HepG2 (cell line): ENCODE data around the gene TCFL5. TPM values are rescaled to one million over a fixed set of nuclear protein-coding genes. Genes with fewer than 3 reads are reported as not detected.

Experiments
- AKAP8 ChIP-seq: sonication (generic); formaldehyde crosslinking; IDR thresholded peaks from 2 replicates; pipeline ENCODE4 v1.5.1; 2020; ENCODE audit warnings: mild to moderate bottlenecking, missing genetic modification reagents
- ATF2 ChIP-seq: sonication (generic); formaldehyde crosslinking; IDR thresholded peaks from 2 replicates; pipeline ENCODE4 v1.4.0; 2020; ENCODE audit warnings: missing genetic modification reagents
- CHD4 ChIP-seq: fragments of 200-600 bp; sonication (generic); IDR thresholded peaks from 2 replicates; pipeline ENCODE4 v1.7.0; 2017; ENCODE audit warnings: mild to moderate bottlenecking, low read length, borderline replicate concordance
- FOXC1 ChIP-seq: sonication (generic); formaldehyde crosslinking; IDR thresholded peaks from 2 replicates; pipeline ENCODE4 v1.8.0; 2022; ENCODE audit warnings: mild to moderate bottlenecking, missing genetic modification reagents, borderline replicate concordance
- HDAC6 ChIP-seq: fragments of 200-600 bp; sonication (generic); IDR thresholded peaks from 2 replicates; pipeline ENCODE4 v1.7.0; 2017; ENCODE audit warnings: mild to moderate bottlenecking, antibody characterized with exemption, low read length, low read depth
- POGK ChIP-seq: sonication (generic); formaldehyde crosslinking; conservative IDR thresholded peaks from 2 replicates; pipeline ENCODE4 v1.8.0; 2022; ENCODE audit warnings: mild to moderate bottlenecking, moderate library complexity, missing genetic modification reagents
- PRMT3 ChIP-seq: sonication (generic); formaldehyde crosslinking; IDR thresholded peaks from 2 replicates; pipeline ENCODE4 v1.8.1; 2022; ENCODE audit warnings: low read depth, mild to moderate bottlenecking, moderate library complexity, missing genetic modification reagents, borderline replicate concordance
- RBAK ChIP-seq: sonication (generic); formaldehyde crosslinking; IDR thresholded peaks from 2 replicates; pipeline ENCODE4 v1.5.1; 2020; ENCODE audit warnings: mild to moderate bottlenecking, missing genetic modification reagents
- RFX3 ChIP-seq: IDR thresholded peaks from 2 replicates; pipeline ENCODE4 v1.6.1; 2016; ENCODE audit warnings: missing biosample characterization, missing genetic modification reagents
- RFXANK ChIP-seq: IDR thresholded peaks from 2 replicates; pipeline ENCODE4 v1.6.1; 2016
- SNAPC5 ChIP-seq: sonication (generic); formaldehyde crosslinking; IDR thresholded peaks from 2 replicates; pipeline ENCODE4 v1.8.1; 2023; ENCODE audit warnings: mild to moderate bottlenecking, missing genetic modification reagents, borderline replicate concordance
- SNRNP70 ChIP-seq: fragments of 200-400 bp; formaldehyde crosslinking; IDR thresholded peaks from 2 replicates; pipeline ENCODE4 v1.6.1; 2017; ENCODE audit warnings: mild to moderate bottlenecking, low read depth, low read length, moderate library complexity
- UBTF ChIP-seq: sonication (generic); formaldehyde crosslinking; IDR thresholded peaks from 2 replicates; pipeline ENCODE4 v1.4.0; 2020; ENCODE audit warnings: mild to moderate bottlenecking, missing genetic modification reagents
- WIZ ChIP-seq: sonication (generic); formaldehyde crosslinking; IDR thresholded peaks from 2 replicates; pipeline ENCODE4 v1.5.1; 2020; ENCODE audit warnings: mild to moderate bottlenecking, missing genetic modification reagents
- ZBTB46 ChIP-seq: sonication (generic); formaldehyde crosslinking; IDR thresholded peaks from 2 replicates; pipeline ENCODE4 v1.4.0; 2020; ENCODE audit warnings: mild to moderate bottlenecking, missing genetic modification reagents, borderline replicate concordance
- ZGPAT ChIP-seq: IDR thresholded peaks from 2 replicates; pipeline ENCODE4 v1.6.1; 2016; ENCODE audit warnings: mild to moderate bottlenecking
- ZMYM2 ChIP-seq: sonication (generic); formaldehyde crosslinking; IDR thresholded peaks from 2 replicates; pipeline ENCODE4 v1.8.0; 2022; ENCODE audit warnings: mild to moderate bottlenecking, missing genetic modification reagents
- ZNF343 ChIP-seq: sonication (generic); formaldehyde crosslinking; IDR thresholded peaks from 2 replicates; pipeline ENCODE4 v1.4.0; 2020; ENCODE audit warnings: mild to moderate bottlenecking, missing genetic modification reagents
- ZNF441 ChIP-seq: sonication (generic); formaldehyde crosslinking; IDR thresholded peaks from 2 replicates; pipeline ENCODE4 v1.7.0; 2021; ENCODE audit warnings: missing genetic modification reagents, borderline replicate concordance
- ZNF543 ChIP-seq: sonication (generic); formaldehyde crosslinking; IDR thresholded peaks from 2 replicates; pipeline ENCODE4 v1.4.0; 2020; ENCODE audit warnings: mild to moderate bottlenecking, missing genetic modification reagents
- ZSCAN9 ChIP-seq: IDR thresholded peaks from 2 replicates; pipeline ENCODE4 v1.6.1; 2016; ENCODE audit warnings: borderline replicate concordance
- polyA plus RNA-seq, 8 experiments: library from polyadenylated mRNA; depleted of rRNA in 3 of 8; stranded (reverse) in 7 of 8; unstranded in 1 of 8; fragments of >200 nt; fragmentation: Illumina TruSeq in 4 of 8; extraction: Trizol in 4 of 8; gene quantifications; 2 replicates each; pipeline versions ENCODE4 v1.2.1 to v1.2.3, GENCODE V29; 2011 to 2016; ENCODE audit warnings: low read depth in 4 of 8, missing spikeins in 1 of 8, mixed read lengths in 1 of 8; ENCODE audit not compliant: insufficient read depth in 1 of 8
- total RNA-seq, 5 experiments: library from RNA; depleted of rRNA; stranded (reverse); fragments of >200 nt; fragmentation: Illumina TruSeq; extraction: Trizol; gene quantifications; 2 replicates each; pipeline ENCODE4 v1.2.3, GENCODE V29; 2016; ENCODE audit warnings: low read depth in 1 of 5

Gene TCFL5
- total and polyA plus RNA-seq, 2 of the 13 experiments (the other 11 are each of a cell fraction or from before 2014, with no cell fraction given) = 14.8 to 20.0 TPM

- TF ChIP-seq UBTF (CRISPR knock-in tag) (peak; percentile 90), ZNF543 (peak; percentile 49; the same call in 1 of the 2 replicates), SNRNP70 (no peak), ZNF343 (peak; percentile 88), RFX3 (CRISPR knock-in tag) (no peak), SNAPC5 (CRISPR knock-in tag) (no peak), WIZ (0 out of 2 replicates have a peak, but pooled peaks have one; percentile 50), ZBTB46 (CRISPR knock-in tag) (no peak; the same call in 1 of the 2 replicates), POGK (CRISPR knock-in tag) (peak; percentile 87), ZNF441 (CRISPR knock-in tag) (peak; percentile 34; the same call in 1 of the 2 replicates), FOXC1 (peak; percentile 64; the same call in 1 of the 2 replicates), ZGPAT (CRISPR knock-in tag) (peak; percentile 95), RBAK (no peak), ATF2 (peak; percentile 79), ZMYM2 (peak; percentile 64; the same call in 1 of the 2 replicates), AKAP8 (CRISPR knock-in tag) (peak; percentile 84), PRMT3 (CRISPR knock-in tag) (no peak), RFXANK (no peak), ZSCAN9 (CRISPR knock-in tag) (peak; percentile 72), HDAC6 (no peak), CHD4 (peak; percentile 79; the same call in 1 of the 2 replicates)
Observed at GRCh38 chr20:62805711-62806382, 55.8 kb downstream of the TCFL5 start (continued).
